Activated CD8-positive, alpha-beta memory T cell treated with anti-CD3 and anti-CD28 coated beads for 36 hours (primary cell): Measurements from ENCODE around the gene TLCD5. TPM values are rescaled to one million over a fixed set of nuclear protein-coding genes. Genes with fewer than 3 reads are reported as not detected.

Experiments
- CTCF ChIA-PET: fragments of 350-600 bp; sonication (Branson Sonifier 250); formaldehyde crosslinking; loops from one replicate; lab custom pipeline; 2021; ENCODE audit warnings: antibody characterized with exemption; lab: Charles Lee
- POLR2A ChIA-PET: fragments of 350-600 bp; sonication (Branson Sonifier 250); formaldehyde crosslinking; loops from one replicate; lab custom pipeline; 2021; ENCODE audit warnings: antibody characterized with exemption; lab: Charles Lee
- total RNA-seq, 2 experiments: library from RNA; stranded (reverse); gene quantifications; one replicate each; pipeline ENCODE4 v1.2.3, GENCODE V29; 2021

TLCD5 gene
- total RNA-seq: 1 to 10 TPM; 2.0 to 2.5 TPM

DNA sequence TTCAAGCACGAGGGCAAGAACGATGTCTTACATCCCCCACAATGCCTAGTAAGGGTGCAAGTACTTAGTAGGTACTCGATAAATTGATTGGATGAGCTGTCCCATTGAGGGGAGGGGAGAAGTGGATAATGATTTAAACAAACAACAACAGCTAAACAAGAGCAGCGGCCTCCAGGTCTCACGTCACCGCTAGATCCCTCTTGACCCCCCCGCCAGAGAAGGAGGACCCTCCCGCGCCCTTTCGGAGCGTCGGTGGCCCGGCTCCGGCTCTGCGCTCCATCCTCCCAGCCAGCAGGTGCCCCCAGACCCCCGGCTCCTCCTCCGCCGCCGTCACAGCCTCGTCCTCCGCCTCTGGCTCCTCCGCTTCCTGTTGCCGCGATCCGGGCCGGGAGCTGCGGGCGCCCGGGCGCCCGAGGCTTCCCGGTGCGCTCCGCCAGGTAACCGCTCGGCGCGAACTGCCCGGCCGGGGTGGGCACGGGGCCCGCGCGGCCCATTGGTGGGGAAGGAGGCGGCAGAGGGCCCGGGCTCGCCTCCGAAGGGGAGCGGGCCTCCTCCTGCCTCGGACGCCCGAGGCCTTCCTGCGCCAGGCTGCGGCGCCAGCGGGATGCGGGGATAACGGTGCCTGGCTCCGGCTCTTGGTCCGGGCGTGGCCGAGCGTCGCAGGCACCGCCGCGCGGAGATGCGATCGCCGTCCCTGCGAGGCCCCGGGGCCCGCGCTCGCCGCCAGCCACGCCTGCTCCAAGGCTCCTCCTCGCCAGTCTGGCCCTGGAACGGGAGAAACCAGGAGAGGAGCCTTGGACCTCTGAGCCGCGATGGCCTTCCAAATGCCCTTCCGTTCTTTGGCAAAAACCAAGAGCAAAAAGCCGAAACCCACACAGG lies at the start of gene TLCD5:
TSS of gene TLCD5 (plus strand) at position 368 of the 879 bp plus-strand sequence. CDS start 2,143 bp downstream, outside the sequence.
- CTCF ChIA-PET: interaction anchor here (1.2 to 1.5 kb wide), 3 partner anchors 10 to 77 kb away, joined by 3 to 4 read pairs (median 3); no protein-coding TSS in a partner anchor
- POLR2A ChIA-PET: no interaction called here

DNA sequence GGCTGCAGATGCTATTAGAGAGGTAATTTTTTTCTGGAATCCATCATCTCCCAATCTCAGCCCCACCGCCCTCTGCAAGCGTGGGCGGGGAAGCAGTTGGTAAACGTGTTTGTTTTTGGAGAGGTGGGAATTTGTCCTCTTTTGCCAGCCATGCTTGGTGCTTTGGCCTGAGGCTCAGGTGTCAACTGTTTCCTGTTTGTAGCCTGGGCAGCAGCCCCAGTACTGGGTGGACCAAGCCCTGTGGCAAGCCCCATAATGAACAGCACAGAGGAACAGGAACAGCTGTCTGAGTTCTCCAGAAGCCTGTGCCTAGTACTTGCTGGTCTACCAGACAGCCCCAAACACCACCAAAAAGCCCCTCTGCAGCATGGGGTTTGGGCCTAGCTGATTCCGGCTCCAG lies 45.6 kb upstream of the TLCD5 start:
- CTCF ChIA-PET: no interaction called here
- POLR2A ChIA-PET: no interaction called here

DNA sequence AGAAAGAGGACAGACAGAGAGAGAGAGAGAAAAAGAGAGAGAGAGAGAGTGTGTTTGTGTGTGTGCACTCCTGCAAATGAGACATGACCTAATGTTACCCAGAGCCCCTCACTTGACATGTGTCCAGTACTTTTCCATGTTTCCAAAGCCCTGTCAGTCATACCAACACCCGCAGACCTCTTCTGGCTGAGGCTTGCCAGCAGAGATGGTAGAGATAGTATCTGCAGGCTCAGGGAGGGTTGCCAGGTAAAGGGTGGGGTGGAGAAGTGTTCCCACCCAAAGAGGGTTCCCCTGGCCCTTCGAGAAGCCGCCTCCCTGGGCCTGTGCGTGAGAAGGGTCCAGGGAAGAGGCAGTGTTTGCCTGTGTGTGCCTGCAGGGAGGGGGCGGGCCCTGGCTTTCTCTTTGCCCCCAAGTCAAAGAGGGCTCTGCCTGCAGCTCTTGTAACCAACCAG lies 44.5 kb upstream of the TLCD5 start:
- CTCF ChIA-PET: no interaction called here

GRCh38 chr11:120281143-120281795 lies 43.8 kb upstream of the TLCD5 start:
- CTCF ChIA-PET: no interaction called here
- POLR2A ChIA-PET: no interaction called here

More for the DNA sequence above, 44.5 kb upstream of the TLCD5 start:
- POLR2A ChIA-PET: no interaction called here

- CTCF ChIA-PET: no interaction called here
- POLR2A ChIA-PET: no interaction called here
Measured at GRCh38 chr11:120283124-120283523, 42.0 kb upstream of the TLCD5 start.

DNA sequence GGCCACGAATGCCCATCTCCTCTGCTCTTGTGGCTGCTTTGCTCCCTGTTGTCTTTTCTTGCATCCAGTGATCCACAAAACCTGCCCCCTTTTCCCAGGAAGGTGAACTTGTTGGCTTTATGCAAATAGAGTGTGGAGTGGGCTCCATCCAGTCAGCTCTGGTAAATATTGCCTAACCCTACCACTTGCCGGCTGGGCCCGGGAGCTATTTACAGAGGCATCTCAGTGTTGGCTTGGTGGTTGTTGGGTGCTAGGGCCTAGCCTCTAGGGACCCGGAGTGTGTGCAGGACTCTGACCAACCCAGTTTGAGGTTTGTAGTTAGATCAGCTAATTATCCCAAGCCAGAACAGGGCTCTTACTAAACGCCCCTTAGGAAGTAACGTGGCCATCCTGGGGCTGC lies 40.8 kb upstream of the TLCD5 start:
- ChIA-PET CTCF (interaction anchor here (1.4 kb wide), 1 partner anchor 18 kb away, joined by 3 read pairs; no protein-coding TSS in a partner anchor), POLR2A (no interaction called here)

DNA sequence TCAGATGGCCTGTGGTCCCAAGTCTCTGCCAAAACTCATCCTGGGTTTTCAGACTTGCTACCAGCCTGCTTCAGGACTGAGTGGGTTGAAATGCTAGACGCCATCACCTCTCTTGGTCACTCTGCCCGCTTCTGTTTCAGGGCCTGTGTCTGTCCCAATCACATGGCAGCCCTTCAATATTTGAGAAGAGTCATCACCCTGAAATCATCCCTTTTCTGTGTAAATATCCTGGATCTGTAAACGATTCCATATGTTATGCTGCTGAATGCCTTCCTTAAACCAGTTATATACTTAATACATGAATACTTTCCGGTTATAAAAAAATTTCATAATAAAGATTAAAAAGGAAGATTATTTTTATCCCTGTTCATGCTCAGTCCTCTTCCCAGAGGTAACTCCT lies 39.8 kb upstream of the TLCD5 start:
- ChIA-PET POLR2A (no interaction called here), CTCF (no interaction called here)

GRCh38 chr11:120288021-120288420 lies 37.1 kb upstream of the TLCD5 start:
- ChIA-PET POLR2A (no interaction called here), CTCF (interaction anchor here (1.7 kb wide), 1 partner anchor 15 kb away, joined by 10 read pairs; no protein-coding TSS in a partner anchor)

GRCh38 chr11:120289426-120289825 lies 35.7 kb upstream of the TLCD5 start:
- ChIA-PET CTCF (interaction anchor here (1.9 kb wide), 1 partner anchor 12 kb away, joined by 4 read pairs; no protein-coding TSS in a partner anchor), POLR2A (no interaction called here)

DNA sequence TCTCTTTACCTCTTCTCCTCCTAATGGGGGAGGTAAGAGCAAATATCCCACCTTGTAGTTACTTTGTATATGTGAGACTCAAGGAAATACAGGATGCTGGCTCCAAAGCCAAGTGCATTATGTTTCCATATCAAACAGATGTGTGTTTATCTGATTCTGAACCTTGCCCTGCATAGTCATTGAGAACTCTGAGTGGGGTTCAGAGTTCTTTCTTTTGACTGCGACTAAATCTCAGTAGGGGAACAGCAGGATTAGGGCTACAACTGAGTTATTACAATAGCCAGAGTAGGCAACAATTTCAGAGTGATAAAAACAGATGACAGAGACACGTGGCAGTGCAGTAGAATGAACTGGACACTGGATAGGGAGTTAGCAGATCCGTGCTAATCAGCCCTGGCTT lies 34.1 kb upstream of the TLCD5 start:
- POLR2A ChIA-PET: no interaction called here
- CTCF ChIA-PET: interaction anchor here (1.1 to 1.9 kb wide), 3 partner anchors 11 to 56 kb away, joined by 3 to 4 read pairs (median 3); no protein-coding TSS in a partner anchor

- POLR2A ChIA-PET: no interaction called here
- CTCF ChIA-PET: interaction anchor here (2.6 kb wide), 1 partner anchor 9 kb away, joined by 8 read pairs; no protein-coding TSS in a partner anchor
Measured at GRCh38 chr11:120293038-120293800, 31.9 kb upstream of the TLCD5 start.

DNA sequence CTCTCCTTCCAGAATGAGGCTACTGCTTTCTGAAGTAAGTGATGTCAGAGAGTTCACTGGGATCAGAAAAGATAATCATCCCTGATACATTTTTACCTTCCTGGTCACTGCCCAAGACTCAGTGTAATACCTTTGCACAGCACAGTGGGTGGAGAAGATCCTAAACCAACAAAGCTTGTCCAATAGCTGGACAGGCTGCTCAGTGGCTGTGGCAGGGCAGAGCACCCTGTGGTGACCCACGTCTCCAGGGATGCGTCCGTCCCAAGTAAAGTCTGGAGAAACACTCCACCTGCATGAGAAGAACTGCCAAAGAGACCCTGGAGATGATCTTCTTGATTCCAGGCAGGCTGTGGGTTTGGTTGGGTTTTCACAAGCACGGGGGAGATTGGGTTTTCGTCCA lies 31.0 kb upstream of the TLCD5 start:
- CTCF ChIA-PET: interaction anchor here (2.6 kb wide), 1 partner anchor 9 kb away, joined by 8 read pairs; no protein-coding TSS in a partner anchor
- POLR2A ChIA-PET: no interaction called here

DNA sequence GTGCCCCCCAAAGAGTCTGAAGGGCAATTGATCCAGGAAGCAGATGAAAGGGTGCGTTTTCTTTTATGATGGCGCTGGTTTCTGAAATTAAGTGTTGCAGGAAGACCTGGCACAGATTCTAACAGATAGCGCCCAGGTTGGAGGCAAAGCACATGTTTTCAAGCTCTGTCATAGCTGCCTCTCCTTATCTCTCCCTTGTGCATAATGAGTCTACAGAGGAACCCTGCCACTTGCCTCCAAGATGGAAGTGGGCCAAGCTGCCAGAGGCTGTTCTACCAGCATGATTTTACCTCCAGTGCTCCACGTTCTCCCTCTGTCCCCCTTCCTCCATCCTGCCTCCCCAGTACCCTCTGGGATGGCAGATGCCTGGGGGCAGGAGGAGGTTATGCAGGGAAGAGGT lies 30.0 kb upstream of the TLCD5 start:
- ChIA-PET POLR2A (no interaction called here), CTCF (interaction anchor here (2.6 kb wide), 1 partner anchor 8 kb away, joined by 8 read pairs; no protein-coding TSS in a partner anchor)

GRCh38 chr11:120296554-120296953 lies 28.5 kb upstream of the TLCD5 start:
- CTCF ChIA-PET: interaction anchor here (11.1 kb wide), 1 partner anchor 64 kb away, joined by 159 read pairs; no protein-coding TSS in a partner anchor
- POLR2A ChIA-PET: no interaction called here

DNA sequence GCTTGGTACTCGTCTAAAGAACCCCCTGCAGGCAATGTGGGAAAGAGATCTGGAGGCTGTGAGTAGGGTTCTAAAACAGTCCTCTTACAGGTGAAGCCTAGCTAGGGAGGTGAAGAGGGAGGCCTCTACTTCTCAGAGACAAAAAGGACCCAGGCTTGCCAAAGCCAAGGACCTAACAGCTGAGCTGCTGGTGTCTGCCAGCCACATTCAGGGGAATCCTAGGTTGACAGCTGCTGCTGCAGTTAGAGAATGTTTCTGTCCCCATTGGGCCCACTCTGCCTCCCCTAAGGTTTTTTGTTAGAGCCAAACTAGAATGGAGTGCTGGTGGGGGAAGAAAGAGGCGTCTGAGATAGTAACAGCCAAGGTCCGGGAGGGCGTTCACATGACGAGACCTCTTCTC lies 26.6 kb upstream of the TLCD5 start:
- ChIA-PET POLR2A (no interaction called here), CTCF (interaction anchor here (0.6 to 11.1 kb wide), 3 partner anchors 51 to 86 kb away, joined by 3 to 159 read pairs (median 3); no protein-coding TSS in a partner anchor)

DNA sequence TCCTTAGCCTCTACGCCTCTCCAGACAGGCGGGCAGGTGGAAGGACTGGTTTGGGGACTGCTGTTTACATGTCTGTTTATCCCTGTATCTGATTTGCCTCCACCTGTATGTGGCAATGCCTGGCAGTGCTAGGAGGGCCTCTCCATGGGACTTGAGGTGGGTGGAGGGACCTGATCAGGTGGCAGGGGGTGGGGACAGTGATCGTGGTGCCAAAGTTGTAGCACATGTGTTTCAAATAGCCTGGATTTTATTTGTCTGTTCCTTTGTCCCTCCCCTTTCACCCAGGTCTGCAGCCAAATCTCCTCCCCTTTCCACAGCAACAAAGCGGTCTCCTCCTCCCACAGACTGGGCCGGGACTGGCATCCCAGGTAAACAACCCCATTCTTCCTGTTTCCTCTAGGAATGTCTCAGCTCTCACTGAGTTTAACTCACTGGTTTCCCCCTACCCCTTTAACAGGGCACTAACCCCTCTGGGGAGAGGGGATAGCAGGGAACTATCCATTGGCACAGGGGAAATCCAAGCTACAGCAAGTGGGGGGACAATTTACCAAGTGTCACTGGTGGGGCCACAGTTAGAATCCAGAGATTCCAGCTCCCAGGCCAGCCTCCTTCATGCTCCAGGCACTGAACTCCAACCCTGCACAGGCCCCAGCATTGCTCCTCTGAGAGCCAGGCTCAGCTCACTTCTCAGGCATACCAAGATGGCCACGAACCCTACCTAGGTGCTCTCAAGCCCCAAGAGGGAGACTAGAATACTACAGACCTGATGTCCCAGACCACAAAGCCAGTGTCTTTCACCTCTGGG lies 22.9 kb upstream of the TLCD5 start:
- ChIA-PET POLR2A (no interaction called here), CTCF (interaction anchor here (0.8 to 11.1 kb wide), 20 partner anchors 8 to 134 kb away, joined by 3 to 159 read pairs (median 4); no protein-coding TSS in a partner anchor)

- POLR2A ChIA-PET: no interaction called here
- CTCF ChIA-PET: interaction anchor here (0.8 to 11.1 kb wide), 28 partner anchors 9 to 138 kb away, joined by 3 to 159 read pairs (median 3); partner anchors contain the start of gene TLCD5
Measured at GRCh38 chr11:120303004-120303637, 22.0 kb upstream of the TLCD5 start.
